ENCODE results near the gene DSCAML1. TPM values are rescaled to one million over a fixed set of nuclear protein-coding genes. Genes with fewer than 3 reads are reported as not detected.

DSCAML1 gene
- total RNA-seq, 4 donors from 2014 or later, result 0.20 to 1.1 (median 0.36) TPM

DNA sequence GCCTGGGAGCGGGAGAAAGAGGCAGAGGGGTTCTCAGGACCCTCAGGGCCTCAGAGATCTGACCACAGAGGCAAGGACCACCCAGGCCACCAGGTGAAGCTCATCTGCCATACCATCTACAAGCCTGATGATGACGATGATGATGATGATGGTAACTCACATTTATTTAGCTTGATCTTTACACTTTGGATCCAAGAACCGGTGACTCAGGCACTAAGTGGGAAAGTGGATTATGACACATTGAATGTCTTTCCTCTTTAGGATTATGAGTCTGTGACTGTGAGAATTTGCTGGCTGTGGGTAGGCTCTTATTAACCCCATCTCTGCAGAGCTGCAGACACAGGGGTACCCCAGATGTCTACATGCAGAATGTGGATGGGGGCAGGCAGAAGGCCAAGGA lies 110.3 kb downstream of the DSCAML1 start:
- Histone ChIP-seq H3K4me3 (no peak overlapping the region), H3K4me1 (no peaks in the 10 kb centered on the region), H3K27me3 (peaks cover 0 to 4% of the 10 kb centered on the region in 2 donors), H3K27ac (no peak overlapping the region), H3K36me3 (no peaks in the 10 kb centered on the region), H3K9me3 (no peaks in the 10 kb centered on the region)
- 79 to 82% methylated on average over 3 of the region's 3 CpGs for WGBS, 2 donors
- TF ChIP-seq POLR2A (IDR thresholded peaks at IDR 0.05), result no peak
- TF ChIP-seq, protein P1, sequence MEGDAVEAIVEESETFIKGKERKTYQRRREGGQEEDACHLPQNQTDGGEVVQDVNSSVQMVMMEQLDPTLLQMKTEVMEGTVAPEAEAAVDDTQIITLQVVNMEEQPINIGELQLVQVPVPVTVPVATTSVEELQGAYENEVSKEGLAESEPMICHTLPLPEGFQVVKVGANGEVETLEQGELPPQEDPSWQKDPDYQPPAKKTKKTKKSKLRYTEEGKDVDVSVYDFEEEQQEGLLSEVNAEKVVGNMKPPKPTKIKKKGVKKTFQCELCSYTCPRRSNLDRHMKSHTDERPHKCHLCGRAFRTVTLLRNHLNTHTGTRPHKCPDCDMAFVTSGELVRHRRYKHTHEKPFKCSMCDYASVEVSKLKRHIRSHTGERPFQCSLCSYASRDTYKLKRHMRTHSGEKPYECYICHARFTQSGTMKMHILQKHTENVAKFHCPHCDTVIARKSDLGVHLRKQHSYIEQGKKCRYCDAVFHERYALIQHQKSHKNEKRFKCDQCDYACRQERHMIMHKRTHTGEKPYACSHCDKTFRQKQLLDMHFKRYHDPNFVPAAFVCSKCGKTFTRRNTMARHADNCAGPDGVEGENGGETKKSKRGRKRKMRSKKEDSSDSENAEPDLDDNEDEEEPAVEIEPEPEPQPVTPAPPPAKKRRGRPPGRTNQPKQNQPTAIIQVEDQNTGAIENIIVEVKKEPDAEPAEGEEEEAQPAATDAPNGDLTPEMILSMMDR (IDR thresholded peaks at IDR 0.05), result no peak
- TF ChIP-seq EP300 (IDR thresholded peaks at IDR 0.05), result no peak
- no peak for DNase-seq (ENCODE audit: low spot score in 2 of 2)

DNA sequence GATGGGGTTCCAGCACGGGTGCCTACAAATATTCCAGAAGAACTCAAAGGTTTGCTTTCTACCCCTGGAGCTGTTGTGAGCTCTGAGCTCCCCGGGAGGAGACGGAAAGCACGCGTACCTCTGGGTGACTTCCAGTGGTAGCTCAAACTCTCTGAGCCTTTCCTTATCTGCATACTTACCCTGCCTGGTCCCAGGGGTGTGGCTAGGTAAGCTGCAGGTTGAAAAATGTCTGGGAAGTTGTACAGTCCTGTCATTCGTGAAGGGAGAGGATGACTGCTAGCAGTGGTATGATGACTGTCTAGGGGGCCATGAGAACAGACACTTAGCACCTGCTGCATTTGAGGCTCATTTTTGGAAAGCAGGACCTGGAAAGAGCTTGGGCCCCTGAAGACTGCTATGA lies 111.5 kb downstream of the DSCAML1 start:
- WGBS, 2 donors, result 87 to 99% methylated on average over 6 of the region's 6 CpGs
- H3K4me3 ChIP-seq, result no peak overlapping the region
- no peaks in the 10 kb centered on the region for H3K9me3 ChIP-seq
- H3K27ac ChIP-seq, result no peak overlapping the region
- no peak for DNase-seq (ENCODE audit: low spot score in 2 of 2)
- H3K36me3 ChIP-seq, result no peaks in the 10 kb centered on the region
- TF ChIP-seq EP300 (IDR thresholded peaks at IDR 0.05) (no peak), POLR2A (IDR thresholded peaks at IDR 0.05) (no peak)
- TF ChIP-seq, protein P1 (IDR thresholded peaks at IDR 0.05), result no peak
- no peaks in the 10 kb centered on the region for H3K4me1 ChIP-seq
- peaks cover 0 to 4% of the 10 kb centered on the region in 2 donors for H3K27me3 ChIP-seq

DNA sequence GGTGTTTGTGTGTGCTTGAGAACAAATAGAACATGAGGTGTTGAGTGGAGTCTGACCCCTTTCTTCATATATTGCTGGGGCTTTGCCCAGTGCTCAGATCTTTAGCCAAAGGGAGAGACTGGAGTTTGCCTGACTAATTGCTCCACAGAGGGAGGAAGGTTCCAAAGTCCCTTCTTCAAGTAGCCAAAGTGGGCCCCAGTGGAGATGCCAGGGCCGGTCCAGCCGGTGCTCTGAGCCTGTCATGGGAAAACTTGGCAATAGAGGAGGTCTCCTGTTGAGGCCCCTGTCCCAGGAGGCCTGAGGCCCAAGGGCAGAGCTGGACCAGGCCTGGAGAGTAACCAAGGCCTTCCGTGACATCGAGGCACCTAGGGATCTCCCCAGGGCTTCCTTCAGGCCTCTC lies 112.3 kb downstream of the DSCAML1 start:
- no peak overlapping the region for H3K27ac ChIP-seq
- no peaks in the 10 kb centered on the region for H3K4me1 ChIP-seq
- no peaks in the 10 kb centered on the region for H3K36me3 ChIP-seq
- no peak for DNase-seq (ENCODE audit: low spot score in 2 of 2)
- TF ChIP-seq, protein P1 (IDR thresholded peaks at IDR 0.05), result no peak
- TF ChIP-seq POLR2A (IDR thresholded peaks at IDR 0.05) (no peak), EP300 (IDR thresholded peaks at IDR 0.05) (no peak)
- no peaks in the 10 kb centered on the region for H3K9me3 ChIP-seq
- 70 to 78% methylated on average over 4 of the region's 4 CpGs for WGBS, 2 donors
- no peak overlapping the region for H3K4me3 ChIP-seq
- no peaks in the 10 kb centered on the region for H3K27me3 ChIP-seq

DNA sequence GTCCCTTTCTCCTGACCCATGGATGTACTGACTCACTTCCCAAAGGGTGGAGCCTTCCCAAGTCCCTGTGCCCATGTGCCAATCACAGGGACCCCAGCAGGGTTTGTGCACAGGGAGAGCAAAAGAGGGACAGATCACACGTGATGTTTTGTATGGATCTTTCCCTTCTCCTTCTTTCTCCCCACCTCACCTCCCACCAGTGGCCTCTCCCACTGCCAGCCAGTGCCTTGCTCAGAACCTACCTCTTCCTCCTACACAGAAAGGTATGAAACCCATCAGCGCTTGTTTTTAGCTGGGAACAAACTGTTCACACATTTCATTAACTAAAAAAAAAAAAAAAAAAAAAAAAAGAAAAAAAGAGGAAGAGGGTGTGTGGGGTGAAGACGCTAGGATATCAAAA lies 112.9 kb downstream of the DSCAML1 start:
- TF ChIP-seq, protein P1 (IDR thresholded peaks at IDR 0.05), result no peak
- no peak for TF ChIP-seq EP300 (IDR thresholded peaks at IDR 0.05)
- no peak for TF ChIP-seq POLR2A (IDR thresholded peaks at IDR 0.05)
- Histone ChIP-seq H3K9me3 (no peaks in the 10 kb centered on the region), H3K4me1 (no peaks in the 10 kb centered on the region), H3K27ac (no peak overlapping the region), H3K36me3 (no peaks in the 10 kb centered on the region), H3K4me3 (no peak overlapping the region), H3K27me3 (no peaks in the 10 kb centered on the region)
- WGBS, 2 donors, result 62 to 65% methylated on average over 3 of the region's 3 CpGs
- DNase-seq (ENCODE audit: low spot score in 2 of 2), result no peak

DNA sequence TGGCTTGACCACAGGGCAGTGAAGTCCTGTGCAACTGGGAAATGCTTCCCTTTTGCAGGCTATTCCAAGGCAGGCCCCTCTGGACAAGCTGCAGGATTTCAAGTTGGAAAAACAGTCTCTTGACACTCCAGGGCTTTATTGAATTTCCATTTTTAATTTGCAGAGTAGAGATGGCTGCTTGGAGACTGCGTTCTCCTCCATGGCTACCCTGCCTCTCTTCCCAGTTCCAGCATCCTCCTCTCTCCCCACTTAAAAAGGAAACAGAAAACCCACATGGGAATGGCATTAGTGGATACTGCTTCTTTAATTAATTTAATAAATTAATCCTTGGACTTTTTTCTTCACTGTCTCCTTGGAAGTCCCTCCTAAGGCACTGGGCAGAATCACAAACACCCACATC lies 115.6 kb downstream of the DSCAML1 start:
- Histone ChIP-seq H3K27me3 (no peaks in the 10 kb centered on the region), H3K4me3 (no peak overlapping the region), H3K36me3 (no peaks in the 10 kb centered on the region), H3K4me1 (no peaks in the 10 kb centered on the region), H3K9me3 (no peaks in the 10 kb centered on the region), H3K27ac (no peak overlapping the region)
- no peak for DNase-seq (ENCODE audit: low spot score in 2 of 2)
- TF ChIP-seq, protein P1 (IDR thresholded peaks at IDR 0.05), result no peak
- WGBS, 2 donors, result 72 to 81% methylated on average over 1 of the region's 1 CpG

All from tibial nerve (tissue), 4 donors.